ENCODE data around the gene FAM234B.

GRCh38 chr12:12996209-12996608 lies 48.0 kb upstream of the FAM234B start:
- TF ChIP-seq, protein P1, sequence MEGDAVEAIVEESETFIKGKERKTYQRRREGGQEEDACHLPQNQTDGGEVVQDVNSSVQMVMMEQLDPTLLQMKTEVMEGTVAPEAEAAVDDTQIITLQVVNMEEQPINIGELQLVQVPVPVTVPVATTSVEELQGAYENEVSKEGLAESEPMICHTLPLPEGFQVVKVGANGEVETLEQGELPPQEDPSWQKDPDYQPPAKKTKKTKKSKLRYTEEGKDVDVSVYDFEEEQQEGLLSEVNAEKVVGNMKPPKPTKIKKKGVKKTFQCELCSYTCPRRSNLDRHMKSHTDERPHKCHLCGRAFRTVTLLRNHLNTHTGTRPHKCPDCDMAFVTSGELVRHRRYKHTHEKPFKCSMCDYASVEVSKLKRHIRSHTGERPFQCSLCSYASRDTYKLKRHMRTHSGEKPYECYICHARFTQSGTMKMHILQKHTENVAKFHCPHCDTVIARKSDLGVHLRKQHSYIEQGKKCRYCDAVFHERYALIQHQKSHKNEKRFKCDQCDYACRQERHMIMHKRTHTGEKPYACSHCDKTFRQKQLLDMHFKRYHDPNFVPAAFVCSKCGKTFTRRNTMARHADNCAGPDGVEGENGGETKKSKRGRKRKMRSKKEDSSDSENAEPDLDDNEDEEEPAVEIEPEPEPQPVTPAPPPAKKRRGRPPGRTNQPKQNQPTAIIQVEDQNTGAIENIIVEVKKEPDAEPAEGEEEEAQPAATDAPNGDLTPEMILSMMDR (IDR thresholded peaks at IDR 0.05), result no peak
- no peak for TF ChIP-seq POLR2A (IDR thresholded peaks at IDR 0.05)
